Upper lobe of left lung (tissue), 6 donors: ENCODE data around the gene FABP2. TPM values are rescaled to one million over a fixed set of nuclear protein-coding genes. Genes with fewer than 3 reads are reported as not detected.
A peak's percentile ranks its signal among the peaks of the same experiment; 100 is the strongest.

Experiments
- ATAC-seq, 2 donors: fragments of 200-7000 bp; cut with Tn5 transposase; one replicate each; pipeline ENCODE4 v1.9.1; 2022; ENCODE audit warnings: mild to moderate bottlenecking in 2 of 2, moderate library complexity in 2 of 2; ENCODE audit not compliant: low FRiP score in 2 of 2
- DNase-seq, 2 donors: peaks; one replicate each; pipeline ENCODE4 v3.0.0-alpha.2; 2019 to 2020
- H3K27ac ChIP-seq, 4 donors: fragments of 200-600 bp; sonication (generic); one replicate each; pipeline ENCODE4 v1.5.1; 2016 to 2019
- H3K27me3 ChIP-seq, 4 donors: fragments of 200-600 bp; sonication (generic); one replicate each; pipeline ENCODE4 v1.5.1; 2017 to 2019
- H3K36me3 ChIP-seq, 4 donors: fragments of 200-600 bp; sonication (generic); one replicate each; pipeline ENCODE4 v1.5.1; 2016 to 2019
- H3K4me1 ChIP-seq, 4 donors: fragments of 200-600 bp; sonication (generic); one replicate each; pipeline ENCODE4 v1.5.1; 2018 to 2019
- H3K4me3 ChIP-seq, 4 donors: fragments of 200-600 bp; sonication (generic); one replicate each; pipeline ENCODE4 v1.5.1; 2017 to 2019; ENCODE audit warnings: mild to moderate bottlenecking in 2 of 4, moderate library complexity in 1 of 4
- H3K9me3 ChIP-seq, 4 donors: fragments of 200-600 bp; sonication (generic); one replicate each; pipeline ENCODE4 v1.5.1; 2018 to 2019
- CTCF ChIP-seq, 6 experiments: fragments of 450-650 bp in 4 of 6; fragments of 200-600 bp in 2 of 6; sonication (generic) in 2 of 6; IDR thresholded peaks; one replicate each; pipeline ENCODE4 v1.5.1; 2016 to 2019; ENCODE audit warnings: antibody characterized with exemption in 6 of 6
- EP300 ChIP-seq, 4 donors: sonication (generic); formaldehyde crosslinking; IDR thresholded peaks; one replicate each; pipeline ENCODE4 v1.5.1; 2017; ENCODE audit warnings: antibody characterized with exemption in 4 of 4, control low read depth in 2 of 4
- POLR2A ChIP-seq, 4 donors: fragments of 450-650 bp; IDR thresholded peaks; one replicate each; pipeline ENCODE4 v1.5.1; 2016 to 2017; ENCODE audit warnings: antibody characterized with exemption in 4 of 4, mild to moderate bottlenecking in 2 of 4
- POLR2AphosphoS5 ChIP-seq, 2 donors: sonication (generic); formaldehyde crosslinking; IDR thresholded peaks; one replicate each; pipeline ENCODE4 v1.5.1; 2017; ENCODE audit warnings: antibody characterized with exemption in 2 of 2
- WGBS, 2 donors: methylation state at CpG; one replicate each; pipeline ENCODE4 v1.1.5; 2017 to 2018; 5-methylcytosine and 5-hydroxymethylcytosine counted together
- total RNA-seq, 6 donors: library from RNA; depleted of rRNA in 4 of 6; stranded (reverse); fragments of >200 nt in 4 of 6; gene quantifications; one replicate each; pipeline versions ENCODE4 v1.1.0 to v1.2.1, GENCODE V29; 2016 to 2021
- donor health status: DM: no; HTN: no; CAD: no; lungs with moderate emphysema.
- donor health status: DM: no; HTN: yes; CAD: no; lungs with severe emphysema.

FABP2 gene
- total RNA-seq, 6 donors from 2014 or later = not detected

- 72 to 80% methylated on average over 2 of the region's 2 CpGs for WGBS, 2 donors
Observed at GRCh38 chr4:119315036-119315435, 6.9 kb downstream of the FABP2 start.

GRCh38 chr4:119314356-119314755, 7.6 kb downstream of the FABP2 start:
- no peaks in the 10 kb centered on the region for H3K4me1 ChIP-seq
- DNase-seq = no peak
- H3K27ac ChIP-seq = no peak overlapping the region
- ATAC-seq = peak; percentile 79 to 84
- H3K9me3 ChIP-seq = no peaks in the 10 kb centered on the region
- no peak overlapping the region for H3K4me3 ChIP-seq
- no peaks in the 10 kb centered on the region for H3K27me3 ChIP-seq
- TF ChIP-seq CTCF (IDR thresholded peaks at IDR 0.05) = peak in 3 of 6 experiments; percentile 43 to 51 (median 46)
- no peak for TF ChIP-seq POLR2A (IDR thresholded peaks at IDR 0.05)
- H3K36me3 ChIP-seq = no peaks in the 10 kb centered on the region
- WGBS, 2 donors = 6 to 11% methylated on average over 4 of the region's 4 CpGs

More at GRCh38 chr4:119315036-119315435, 6.9 kb downstream of the FABP2 start:
- Histone ChIP-seq H3K9me3 (no peaks in the 10 kb centered on the region), H3K27ac (no peak overlapping the region), H3K36me3 (no peaks in the 10 kb centered on the region), H3K4me1 (no peaks in the 10 kb centered on the region), H3K4me3 (no peak overlapping the region), H3K27me3 (no peaks in the 10 kb centered on the region)
- ATAC-seq (peak in 1 of 2 donors; percentile 83), DNase-seq (no peak)
- TF ChIP-seq EP300 (IDR thresholded peaks at IDR 0.05) (no peak), POLR2AphosphoS5 (IDR thresholded peaks at IDR 0.05) (no peak), CTCF (IDR thresholded peaks at IDR 0.05) (no peak), POLR2A (IDR thresholded peaks at IDR 0.05) (no peak)

GRCh38 chr4:119313237-119313636, 8.7 kb downstream of the FABP2 start:
- TF ChIP-seq POLR2A (IDR thresholded peaks at IDR 0.05) (no peak), CTCF (IDR thresholded peaks at IDR 0.05) (no peak), POLR2AphosphoS5 (IDR thresholded peaks at IDR 0.05) (no peak), EP300 (IDR thresholded peaks at IDR 0.05) (no peak)
- ATAC-seq = peak in 1 of 2 donors; percentile 24
- H3K27me3 ChIP-seq = no peaks in the 10 kb centered on the region
- no peaks in the 10 kb centered on the region for H3K9me3 ChIP-seq
- no peak overlapping the region for H3K27ac ChIP-seq
- no peaks in the 10 kb centered on the region for H3K36me3 ChIP-seq
- DNase-seq = no peak
- H3K4me1 ChIP-seq = no peaks in the 10 kb centered on the region
- no peak overlapping the region for H3K4me3 ChIP-seq

- H3K9me3 ChIP-seq = no peaks in the 10 kb centered on the region
- TF ChIP-seq POLR2AphosphoS5 (IDR thresholded peaks at IDR 0.05) = no peak
- TF ChIP-seq CTCF (IDR thresholded peaks at IDR 0.05) = no peak
- no peak for TF ChIP-seq EP300 (IDR thresholded peaks at IDR 0.05)
- TF ChIP-seq POLR2A (IDR thresholded peaks at IDR 0.05) = no peak
- no peak overlapping the region for H3K4me3 ChIP-seq
- H3K36me3 ChIP-seq = no peaks in the 10 kb centered on the region
- no peaks in the 10 kb centered on the region for H3K27me3 ChIP-seq
- DNase-seq (no peak), ATAC-seq (no peak)
- 77 to 79% methylated on average over 1 of the region's 1 CpG for WGBS, 2 donors
- no peak overlapping the region for H3K27ac ChIP-seq
- H3K4me1 ChIP-seq = no peaks in the 10 kb centered on the region
Observed at GRCh38 chr4:119310826-119311225, 11.1 kb downstream of the FABP2 start.

GRCh38 chr4:119307606-119308005, 14.3 kb downstream of the FABP2 start:
- Histone ChIP-seq H3K9me3 (no peaks in the 10 kb centered on the region), H3K27ac (no peak overlapping the region), H3K4me1 (no peaks in the 10 kb centered on the region), H3K36me3 (no peaks in the 10 kb centered on the region), H3K27me3 (no peaks in the 10 kb centered on the region), H3K4me3 (no peak overlapping the region)
- no peak for TF ChIP-seq EP300 (IDR thresholded peaks at IDR 0.05)
- no peak for TF ChIP-seq POLR2A (IDR thresholded peaks at IDR 0.05)
- no peak for TF ChIP-seq POLR2AphosphoS5 (IDR thresholded peaks at IDR 0.05)
- no peak for TF ChIP-seq CTCF (IDR thresholded peaks at IDR 0.05)
- no peak for ATAC-seq
- DNase-seq = no peak
